Midbrain (tissue), 1 donor: ENCODE data around the gene ULBP3.
"Not testable (repeated sequence)": the region's sequence is repeated elsewhere in the genome, so short reads cannot be mapped to it uniquely, and the experiment has no call there.

Source experiments
- DNase-seq: peaks from one replicate; lab custom pipeline; 2025; lab: John Stamatoyannopoulos, UW

Gene ULBP3

DNA sequence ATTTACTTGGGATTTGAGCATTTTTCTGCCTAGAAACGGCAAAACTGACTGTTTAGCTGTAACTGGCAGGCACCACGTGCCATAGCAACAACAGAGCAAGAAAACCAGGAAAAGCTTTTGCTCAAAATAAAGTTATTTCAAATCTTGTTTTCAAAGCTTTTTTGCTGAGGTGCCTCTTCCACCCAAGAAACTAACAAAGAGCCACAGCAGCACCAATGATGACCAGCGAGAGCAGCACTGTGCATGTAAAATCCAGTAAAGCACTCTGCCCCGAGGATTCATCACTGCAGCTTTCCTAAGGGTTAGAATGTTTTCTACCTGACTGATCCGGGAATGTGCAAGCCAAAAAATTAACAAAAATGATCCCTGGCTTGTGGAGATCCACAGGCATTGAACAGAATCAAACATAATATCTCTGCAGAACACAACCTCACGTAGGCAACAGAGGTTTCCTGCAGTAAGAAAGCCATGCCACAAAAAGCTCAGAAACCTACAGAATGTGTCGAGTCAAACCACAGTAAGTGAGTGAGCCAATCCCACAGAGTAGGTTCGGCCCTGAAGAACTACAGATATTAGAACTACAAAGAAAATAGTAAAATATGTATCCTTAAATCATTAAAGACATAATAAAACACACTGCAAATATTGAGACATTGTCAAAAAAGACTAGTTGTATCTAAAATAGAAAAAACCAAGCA is 7.4 kb upstream of the ULBP3 start:
- peak; percentile 6 for DNase-seq

DNA sequence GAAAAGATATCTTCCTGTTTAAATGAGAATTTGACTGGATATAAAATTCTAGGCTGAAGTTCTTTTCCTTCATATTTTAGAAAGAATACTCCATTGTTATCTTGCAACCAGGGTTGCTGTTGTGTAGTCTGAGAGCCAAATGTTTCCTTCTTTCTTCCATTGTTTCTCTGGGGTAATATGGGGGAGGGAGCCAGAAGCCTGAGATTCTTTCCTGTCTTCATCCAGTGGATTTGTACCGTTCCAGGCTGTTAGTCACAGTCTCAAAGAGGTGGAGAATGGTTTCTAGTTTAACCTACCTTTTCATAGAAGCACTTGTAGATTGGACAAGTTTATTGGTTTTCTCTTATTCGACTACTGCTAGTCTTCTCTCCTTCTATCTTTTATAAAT is 6.1 kb upstream of the ULBP3 start:
- no peak for DNase-seq

DNA sequence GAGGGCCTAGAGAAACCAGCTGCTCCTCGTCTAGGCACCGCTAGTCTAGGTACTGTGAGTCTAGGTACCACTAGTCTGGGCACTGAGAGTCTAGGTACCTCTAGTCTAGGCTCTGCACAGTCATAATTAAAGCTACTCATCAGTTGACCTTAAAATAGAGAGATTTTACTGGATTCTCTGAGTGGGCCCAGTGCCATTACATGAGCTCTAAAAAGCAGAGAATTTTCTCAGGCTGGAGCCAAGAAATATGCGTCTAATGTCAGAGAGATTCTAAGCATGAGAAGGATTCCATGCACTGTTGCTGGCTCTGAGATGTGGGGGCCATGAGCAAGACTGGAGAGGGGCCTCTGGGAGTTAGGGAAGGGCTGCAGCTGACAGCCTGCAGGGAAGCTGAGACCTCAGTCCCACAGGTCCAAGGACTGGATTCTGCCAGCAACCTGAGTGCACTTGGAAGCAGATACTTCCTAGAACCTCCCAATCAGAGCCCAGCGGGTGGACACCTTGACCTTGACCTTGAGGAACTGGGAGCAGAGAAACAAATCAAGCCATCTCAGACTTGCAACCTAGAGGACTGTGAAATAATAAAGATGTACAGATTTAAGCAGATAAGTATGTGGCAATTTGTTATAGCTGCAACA is 5.6 kb upstream of the ULBP3 start:
- not testable (repeated sequence) for DNase-seq

DNA sequence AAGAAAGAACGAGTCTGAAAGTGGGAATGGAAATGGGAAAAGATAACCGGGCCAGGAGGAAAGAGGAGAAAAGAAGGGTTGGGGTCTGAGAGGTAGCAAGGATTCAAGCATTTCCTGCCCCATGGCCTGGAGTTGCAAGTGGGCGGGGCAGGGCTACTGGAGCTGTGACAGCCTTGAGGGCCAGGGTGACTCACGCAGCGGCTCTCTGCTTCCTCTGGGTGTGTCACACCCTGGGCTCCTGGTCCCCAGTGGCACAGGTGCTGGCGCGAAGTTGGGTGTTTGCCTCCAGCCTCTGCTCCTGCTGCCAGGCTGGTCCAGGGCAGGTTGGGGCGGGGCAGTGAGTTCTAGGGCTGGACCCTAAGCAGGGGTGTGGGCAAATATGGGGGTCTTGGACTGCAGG is 3.3 kb upstream of the ULBP3 start:
- no peak for DNase-seq

DNA sequence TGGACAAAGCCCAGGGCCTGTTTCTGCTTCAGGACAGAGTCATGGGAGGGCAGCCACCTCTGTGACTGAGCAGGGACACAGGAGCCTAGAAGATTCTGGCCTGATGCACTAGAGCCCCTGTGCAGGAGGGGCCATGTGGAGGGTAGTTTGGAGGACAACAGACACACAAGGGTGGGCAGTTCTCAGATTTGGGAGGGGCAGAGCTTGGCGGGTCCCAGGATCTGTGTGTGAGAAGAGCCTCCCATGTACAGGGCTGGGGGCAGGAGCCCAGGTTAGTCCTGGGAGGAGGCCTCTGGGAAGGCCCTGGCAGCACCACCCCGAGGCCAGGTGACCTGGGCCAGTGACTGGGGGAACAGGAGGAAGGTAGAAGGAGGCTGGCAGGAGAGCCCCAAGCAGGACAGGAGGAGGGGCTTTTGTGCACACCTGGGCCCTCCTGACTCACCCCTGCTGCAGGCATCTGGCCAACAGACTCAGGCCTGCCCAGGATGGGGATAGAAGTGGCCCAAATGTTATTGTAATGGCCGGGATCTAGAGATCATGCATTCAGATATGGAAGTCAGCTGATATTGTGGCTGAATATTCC is 1.4 kb upstream of the ULBP3 start:
- DNase-seq = no peak

DNA sequence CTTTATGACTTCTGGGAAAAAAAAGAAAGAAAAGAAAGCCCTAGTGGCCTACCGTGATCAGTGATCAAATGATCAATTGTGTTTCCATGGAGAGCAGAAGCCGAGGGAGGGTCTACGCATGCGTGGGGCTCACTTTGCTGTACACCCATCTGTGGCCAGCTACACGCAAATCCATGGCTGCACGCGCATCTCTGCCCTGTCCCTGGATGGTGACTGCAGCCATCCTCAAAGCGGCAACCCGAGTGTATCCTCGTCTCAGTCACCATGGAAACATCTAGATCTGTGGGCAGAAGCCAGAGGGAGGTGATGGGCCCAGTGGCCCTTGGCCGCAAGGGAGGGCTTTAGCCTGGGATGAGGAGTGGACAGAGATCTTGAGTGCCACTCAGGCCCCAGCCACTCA is 785 bp upstream of the ULBP3 start:
- DNase-seq = no peak

DNA sequence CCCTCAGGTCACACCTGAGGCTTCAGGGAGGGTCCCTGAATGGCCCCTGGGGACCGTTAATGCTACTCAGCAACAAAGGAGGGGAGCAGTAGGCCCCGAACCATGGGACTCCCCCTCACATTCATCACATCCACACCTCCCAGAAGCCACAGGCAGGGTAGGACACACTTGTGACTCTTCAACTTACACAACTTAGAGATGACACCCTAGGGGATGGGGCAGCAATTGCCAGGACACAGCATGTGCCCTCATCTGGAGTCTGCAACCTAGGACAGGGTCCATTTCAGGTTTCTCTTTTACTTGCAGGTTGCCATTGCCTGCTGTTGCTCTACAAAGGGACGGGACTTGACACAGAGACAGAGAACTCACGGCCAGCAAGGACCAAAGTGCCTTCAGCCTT is 770 bp downstream of the ULBP3 start:
- DNase-seq = no peak

DNA sequence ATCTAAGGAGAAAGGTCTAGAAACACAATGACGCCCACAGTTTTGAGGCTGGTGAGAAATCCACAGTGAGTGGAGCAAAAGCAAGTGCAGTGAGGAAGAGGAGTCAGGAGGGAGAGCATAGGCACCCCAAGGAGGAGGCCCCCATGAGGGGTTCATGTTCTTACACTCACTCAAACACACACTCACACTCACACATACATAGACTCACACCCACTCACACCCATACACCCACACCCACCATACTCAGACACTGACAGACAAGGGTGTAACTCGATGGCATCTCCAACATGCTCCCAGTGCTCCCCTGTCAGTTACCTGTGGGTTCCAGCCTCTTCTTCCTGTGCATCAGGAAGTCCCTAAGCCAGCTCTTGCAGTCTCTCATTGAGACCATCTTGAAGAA is 3.8 kb downstream of the ULBP3 start:
- no peak for DNase-seq

DNA sequence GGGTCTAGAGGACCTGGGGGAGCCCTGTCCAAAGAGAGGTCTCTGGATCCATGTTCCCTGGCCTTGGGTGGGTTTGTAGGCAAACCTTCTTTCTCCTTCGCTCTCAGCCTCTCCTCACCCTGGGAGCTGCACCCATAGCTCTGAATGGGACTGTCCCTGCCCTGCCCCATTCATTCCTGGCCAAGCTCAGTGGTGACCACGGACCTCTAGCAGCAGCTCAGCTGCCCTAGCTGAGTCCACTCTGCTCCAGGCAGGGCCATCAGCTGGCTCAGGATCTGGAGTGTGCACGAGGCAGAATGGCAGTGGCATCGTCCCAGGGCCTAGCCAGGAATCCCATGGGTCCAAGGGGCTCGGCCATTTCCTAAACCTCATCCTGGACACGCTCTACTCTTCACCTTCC is 5.3 kb downstream of the ULBP3 start:
- no peak for DNase-seq

DNA sequence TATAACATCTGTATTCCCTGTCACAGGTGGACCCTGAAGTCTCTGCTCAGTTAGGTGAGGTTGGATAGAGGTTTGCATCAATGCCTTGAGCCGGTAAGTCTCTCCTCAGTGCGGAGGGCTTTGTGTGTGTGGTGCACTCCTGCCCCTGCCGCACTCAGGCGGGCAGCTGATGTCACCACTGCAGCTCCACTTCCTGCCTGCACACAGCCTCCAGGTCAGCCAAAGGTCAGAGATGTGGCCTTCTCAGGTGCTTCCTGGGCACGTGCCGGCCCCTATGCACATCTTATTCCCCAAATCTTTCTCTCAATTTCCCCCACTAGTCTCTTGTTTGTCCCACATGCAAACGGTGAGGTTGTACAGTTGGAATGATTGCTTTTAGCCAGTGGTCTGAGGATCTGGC is 8.9 kb downstream of the ULBP3 start:
- not testable (repeated sequence) for DNase-seq

DNA sequence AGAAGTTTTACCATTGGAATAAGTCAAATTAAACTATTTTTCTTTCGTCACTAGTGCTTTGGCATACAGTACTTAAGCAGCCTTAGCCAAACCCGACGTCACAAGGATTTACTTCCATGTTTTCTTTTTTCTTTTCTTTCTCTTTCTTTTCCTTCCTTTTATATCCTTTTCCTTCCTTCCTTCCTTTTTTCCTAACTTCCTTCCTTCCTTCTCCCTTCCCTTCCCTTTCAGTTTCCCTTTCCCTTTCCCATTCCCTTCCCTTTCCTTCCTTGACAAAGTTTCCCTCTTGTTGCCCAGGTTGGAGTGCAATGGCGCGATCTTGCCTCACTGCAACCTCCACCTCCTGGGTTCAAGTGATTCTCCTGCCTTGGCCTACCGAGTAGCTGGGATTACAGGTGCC is 9.9 kb downstream of the ULBP3 start:
- DNase-seq = no peak

DNA sequence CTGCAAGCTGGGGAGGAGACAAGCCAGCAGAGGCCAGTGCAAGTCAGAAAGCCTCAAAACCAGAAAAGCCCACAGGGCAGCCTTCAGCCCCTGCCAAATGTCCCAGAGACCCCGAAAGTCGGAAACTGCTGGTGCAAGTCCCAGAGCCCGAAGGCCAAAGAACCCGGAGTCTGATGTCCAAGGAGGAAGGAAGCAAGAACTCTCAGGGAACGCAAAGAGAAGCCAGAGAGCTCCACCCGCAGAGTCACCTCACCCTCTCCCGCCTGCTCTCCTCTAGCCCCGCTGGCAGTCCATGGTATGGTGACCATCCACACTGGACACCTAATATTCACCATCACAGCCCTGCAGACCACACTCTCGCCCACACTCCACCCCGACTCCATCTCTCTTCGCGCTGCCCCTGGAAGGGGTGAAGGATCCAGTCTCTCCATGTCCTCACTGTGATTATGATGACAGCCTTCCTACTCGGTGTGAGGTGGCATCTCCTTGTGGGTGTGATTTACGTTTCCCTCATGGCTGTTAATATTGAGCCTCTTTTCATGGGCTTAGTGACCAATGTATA is 10.6 kb downstream of the ULBP3 start:
- no peak for DNase-seq

DNA sequence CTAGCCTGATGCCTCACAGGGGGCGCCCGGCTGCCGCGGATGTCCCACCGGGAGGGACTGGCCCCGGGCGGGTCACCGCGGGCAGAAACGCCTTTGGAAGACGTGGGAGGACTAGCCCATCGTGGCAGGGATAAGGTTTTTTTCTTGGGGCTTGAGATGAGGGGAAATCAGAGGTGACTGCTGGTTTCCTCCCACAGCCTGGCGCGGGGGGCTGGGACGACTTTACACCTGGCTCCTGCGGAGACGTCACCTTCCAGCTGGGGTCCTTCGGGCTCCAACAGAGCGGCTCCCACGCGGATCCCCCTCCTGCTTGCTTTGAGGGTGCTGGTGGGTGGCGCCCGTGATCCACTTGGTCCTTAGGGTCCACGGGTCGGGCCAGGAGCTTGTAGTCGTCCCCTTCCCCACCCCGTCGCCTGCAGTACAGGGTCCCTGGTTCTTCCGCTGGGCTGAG is 11.4 kb downstream of the ULBP3 start:
- DNase-seq = no peak

DNA sequence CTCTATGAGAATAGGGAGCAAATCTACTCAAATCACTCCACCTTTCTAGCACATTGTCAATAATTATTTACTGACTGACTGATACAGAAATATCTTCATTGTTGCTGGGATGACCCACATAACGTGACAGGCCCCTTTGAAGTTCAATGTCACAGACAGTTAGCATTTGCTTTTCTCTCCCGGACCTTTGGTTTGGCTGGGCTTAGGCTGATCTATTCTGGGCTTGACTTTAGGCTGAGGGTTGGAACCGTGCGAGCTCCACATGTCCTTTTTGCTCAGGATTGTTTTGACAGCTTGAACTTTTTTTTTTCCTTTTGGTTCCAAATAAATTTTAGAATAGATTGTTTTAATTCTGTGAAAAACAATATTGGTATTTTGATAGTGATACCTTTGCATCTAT is 12.0 kb downstream of the ULBP3 start:
- DNase-seq = no peak

DNA sequence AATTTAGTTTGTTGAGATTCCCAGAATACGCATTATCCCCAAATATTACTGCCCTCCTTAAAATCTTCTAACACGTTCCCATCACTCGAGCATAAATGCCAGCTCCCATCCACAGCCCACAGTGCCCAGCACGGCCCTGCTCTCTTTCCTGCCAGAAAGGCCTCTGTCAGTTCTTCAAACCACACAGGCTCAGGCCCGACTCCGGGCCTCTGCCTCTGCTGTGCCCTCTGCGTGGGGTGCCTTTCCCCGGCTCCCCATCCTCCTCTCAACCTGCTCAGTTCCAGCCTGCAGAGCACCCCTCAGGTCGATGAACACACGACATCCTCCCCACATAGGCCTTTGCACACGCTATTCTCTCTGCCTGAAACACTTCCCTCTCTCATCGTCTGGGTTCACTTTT is 12.8 kb downstream of the ULBP3 start:
- no peak for DNase-seq

DNA sequence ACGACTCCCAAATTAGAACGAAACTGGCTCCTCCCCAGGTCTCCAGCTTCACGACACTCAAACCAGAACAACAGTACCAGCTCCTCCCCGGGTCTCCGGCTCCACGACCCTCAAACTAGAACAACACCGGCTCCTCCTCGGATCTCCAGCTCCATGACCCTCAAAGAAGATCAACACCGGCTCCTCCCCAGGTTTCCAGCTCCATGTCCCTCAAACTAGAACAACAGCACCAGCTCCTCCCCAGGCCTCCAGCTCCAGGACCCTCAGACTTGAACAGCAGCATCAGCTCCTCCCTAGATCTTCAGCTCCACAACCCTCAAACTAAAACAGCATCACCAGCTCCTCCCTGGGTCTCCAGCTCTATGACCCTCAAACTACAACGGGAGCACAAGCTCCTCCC is 13.8 kb downstream of the ULBP3 start:
- DNase-seq = no peak

DNA sequence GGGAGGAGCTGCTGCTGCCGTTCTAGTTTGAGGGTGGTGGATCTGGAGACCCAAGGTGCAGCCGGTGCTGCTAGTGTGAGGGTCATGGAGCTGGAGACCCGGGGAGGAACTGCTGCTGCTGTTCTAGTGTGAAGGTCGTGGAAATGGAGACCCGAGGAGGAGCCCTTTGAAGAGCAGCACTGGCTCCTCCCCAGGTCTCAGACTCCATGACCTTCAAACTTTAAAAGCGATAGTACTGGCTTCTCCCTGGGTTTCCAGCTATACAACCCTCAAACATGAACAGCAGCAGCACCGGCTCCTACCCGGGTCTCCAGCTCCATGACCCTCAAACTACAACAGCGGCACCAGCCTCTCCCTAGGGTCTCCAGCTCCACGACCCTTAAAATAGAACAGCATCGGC is 15.5 kb downstream of the ULBP3 start:
- no peak for DNase-seq

DNA sequence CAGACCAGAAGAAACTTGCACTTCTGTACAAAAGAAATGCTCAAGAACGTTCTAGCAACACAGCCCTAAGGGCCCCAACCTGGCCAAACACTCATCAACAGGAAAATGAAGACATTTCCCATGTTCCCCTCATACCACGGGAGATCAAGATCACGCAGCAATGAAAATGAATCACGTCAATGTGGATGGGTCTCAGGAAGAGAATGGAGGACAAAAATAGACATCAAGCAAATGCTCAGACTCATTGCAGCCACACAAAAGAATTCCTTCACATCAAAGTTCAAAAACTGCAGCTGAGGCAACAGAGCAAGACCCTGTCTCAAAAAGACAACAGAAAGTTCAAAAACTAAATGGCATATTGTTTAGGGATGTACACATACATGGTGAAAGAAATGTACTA is 18.1 kb downstream of the ULBP3 start:
- no peak for DNase-seq

DNA sequence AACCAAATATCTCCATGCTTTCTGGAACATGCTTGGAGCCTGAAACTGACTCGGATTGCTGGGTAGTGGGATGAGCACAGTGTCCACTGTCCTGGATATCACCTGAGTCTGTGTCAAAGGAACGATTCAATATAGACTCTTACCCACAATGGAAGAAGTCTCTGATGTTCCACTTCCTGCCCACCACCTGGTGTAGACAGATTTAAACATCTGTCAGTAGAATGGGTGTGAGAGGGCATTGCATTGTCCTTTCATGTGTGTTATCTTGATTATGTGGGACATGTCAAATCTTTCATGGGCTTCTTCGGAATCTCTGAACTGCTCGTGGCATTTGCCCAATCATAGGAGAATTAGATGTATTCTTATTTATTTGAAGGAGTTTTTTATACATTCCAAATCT is 20.8 kb downstream of the ULBP3 start:
- DNase-seq = no peak

DNA sequence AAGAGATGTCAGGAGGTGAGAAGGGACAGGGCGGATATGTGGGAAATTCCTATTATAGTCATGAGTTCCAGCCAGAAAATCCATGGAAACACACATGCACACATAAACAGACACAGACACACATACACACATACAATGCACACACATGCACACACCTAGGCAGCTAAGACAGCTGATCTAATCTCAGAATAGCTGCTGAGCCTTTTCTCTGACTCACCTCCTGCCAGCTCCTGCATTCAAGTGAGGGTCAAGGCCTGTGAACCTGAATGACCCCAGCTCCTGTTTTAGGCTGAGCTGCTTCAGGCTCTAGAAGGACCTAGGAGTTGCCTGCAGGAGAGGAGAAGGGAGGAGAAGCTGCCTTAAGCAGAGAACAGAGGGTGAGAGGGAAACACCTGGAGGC is 22.0 kb downstream of the ULBP3 start:
- no peak for DNase-seq

DNA sequence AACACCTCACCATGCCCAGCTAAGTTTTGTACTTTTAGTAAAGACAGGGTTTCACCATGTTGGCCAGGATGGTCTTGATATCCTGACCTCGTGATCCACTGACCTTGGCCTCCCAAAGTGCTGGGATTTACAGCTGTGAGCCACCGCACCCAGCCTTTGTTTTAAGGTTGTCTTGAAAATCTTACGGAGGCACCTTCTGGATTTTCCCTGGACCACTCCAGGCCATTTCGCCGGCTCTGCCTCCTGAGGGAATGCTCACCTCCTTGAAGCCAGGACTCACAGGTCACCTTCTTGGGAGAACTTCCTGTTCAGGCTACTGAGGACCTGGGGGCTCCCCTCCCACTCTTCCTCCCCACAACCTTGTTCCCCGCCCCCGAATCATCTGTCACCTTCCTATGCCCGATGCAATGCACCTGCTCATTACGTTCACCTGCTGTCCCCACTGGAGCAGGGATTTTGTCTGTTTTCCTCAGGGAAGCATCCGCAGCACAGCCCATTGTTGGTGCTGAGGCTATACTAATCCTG is 24.2 kb downstream of the ULBP3 start:
- no peak for DNase-seq

DNA sequence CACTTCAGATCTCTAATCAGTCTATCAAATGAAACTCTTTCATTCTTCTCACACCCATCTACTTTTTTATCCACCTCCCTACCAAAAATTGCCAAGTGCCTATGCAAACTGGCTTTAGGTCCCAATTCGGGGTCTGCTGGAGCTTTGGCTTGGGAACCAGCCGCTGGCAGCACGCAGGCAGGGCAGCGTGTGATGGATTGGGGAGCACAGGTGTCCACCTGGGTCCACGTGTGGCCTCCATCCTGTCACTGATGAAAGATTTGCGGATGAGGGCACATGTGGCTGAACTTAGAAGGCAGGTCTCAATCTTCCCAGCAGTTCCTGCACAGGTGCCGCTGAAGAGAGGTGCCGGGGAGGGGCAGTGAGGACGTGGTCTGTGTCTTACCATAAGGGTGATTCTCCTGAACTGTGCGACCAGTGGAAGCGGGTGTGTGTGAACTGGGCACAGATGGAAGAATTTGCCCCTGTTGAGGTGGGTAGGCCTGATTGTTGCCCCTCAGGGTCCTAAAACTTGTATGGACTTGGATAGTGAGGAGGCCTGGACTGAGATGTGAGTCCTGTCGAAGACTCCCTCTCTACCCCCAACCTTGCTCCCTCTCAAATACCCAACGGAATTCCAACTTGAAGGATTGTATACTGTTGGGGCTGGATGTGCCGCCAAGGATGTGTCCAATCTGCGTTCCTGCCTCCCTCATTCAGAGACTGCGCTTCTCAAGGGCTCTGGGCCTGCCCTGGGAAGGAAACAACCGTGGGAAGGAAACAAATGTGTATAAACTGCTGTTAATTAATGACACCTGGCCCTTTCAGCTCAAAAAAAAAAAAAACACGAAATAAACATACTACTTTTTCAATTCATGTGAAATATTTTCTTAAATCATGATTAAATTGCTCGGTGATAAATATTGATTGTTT is 25.2 kb downstream of the ULBP3 start:
- DNase-seq = no peak
